ENCODE data around the gene PPP1R9A.

DNA sequence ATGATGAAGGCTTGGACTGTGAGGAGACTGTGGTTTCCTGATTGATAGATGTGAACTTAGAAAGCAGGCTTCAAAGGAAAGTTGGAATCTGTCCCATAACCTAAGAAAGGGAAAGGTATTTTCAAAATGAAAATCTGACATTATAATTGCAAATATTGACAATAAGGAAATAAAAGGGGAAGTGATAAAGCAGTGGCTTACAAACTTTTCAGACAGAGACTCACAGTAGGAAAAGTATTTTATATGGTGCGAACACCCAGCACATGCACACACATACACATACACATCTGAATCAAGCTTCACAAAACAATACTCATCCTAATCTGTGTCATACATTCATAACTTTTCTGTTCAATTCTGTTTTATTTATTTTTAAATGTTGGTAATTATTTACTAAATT lies 412.2 kb downstream of the PPP1R9A start:
- TF ChIP-seq POLR2AphosphoS5 (IDR thresholded peaks at IDR 0.05) (no peak), POLR2A (IDR thresholded peaks at IDR 0.05) (no peak)
